GM13977 (cell line): ENCODE data around the gene GLDC.

Source experiments
- DNase-seq: peaks from one replicate; pipeline ENCODE4 v3.0.0; 2012; ENCODE audit warnings: low spot score
- CTCF ChIP-seq: IDR thresholded peaks from 2 replicates; pipeline ENCODE4 v1.5.1; 2012; ENCODE audit warnings: mild to moderate bottlenecking, control low read depth; ENCODE audit not compliant: insufficient read depth; ENCODE audit errors: extremely low read depth, missing control alignments
- in situ Hi-C: fragments of 300-500 bp; cut with MboI; formaldehyde crosslinking; loops from one replicate; pipeline ENCODE4 v1.12.0; 2022; ENCODE audit warnings: low sequenced_read_pairs, low pct_unique_long_range_greater_than_20kb, mixed read lengths, inconsistent platforms; ENCODE audit not compliant: unreplicated experiment

Gene GLDC

GRCh38 chr9:6522263-6522662 lies 123.3 kb downstream of the GLDC start:
- TF ChIP-seq CTCF: no peak
- in situ Hi-C loops: no loop called here
- DNase-seq: no peak

- no peak for DNase-seq
- in situ Hi-C loops: no loop called here
- no peak for TF ChIP-seq CTCF
Observed at GRCh38 chr9:6512085-6512657, 133.4 kb downstream of the GLDC start.

GRCh38 chr9:6506571-6506970 lies 139.0 kb downstream of the GLDC start:
- no peak for DNase-seq
- in situ Hi-C loops: no loop called here
- no peak for TF ChIP-seq CTCF

- in situ Hi-C loops: no loop called here
- DNase-seq: no peak
- no peak for TF ChIP-seq CTCF
Observed at GRCh38 chr9:6502399-6502798, 143.1 kb downstream of the GLDC start.

- in situ Hi-C loops: no loop called here
- no peak for DNase-seq
- no peak for TF ChIP-seq CTCF
Observed at GRCh38 chr9:6501526-6502210, 143.9 kb downstream of the GLDC start.

- TF ChIP-seq CTCF: no peak
- no peak for DNase-seq
- in situ Hi-C loops: no loop called here
Observed at GRCh38 chr9:6498982-6499381, 146.5 kb downstream of the GLDC start.
